Keratinocyte (primary cell): ENCODE results near the gene RBM44. TPM values are rescaled to one million over a fixed set of nuclear protein-coding genes. Genes with fewer than 3 reads are reported as not detected.

Source experiments
- DNase-seq: peaks from one replicate; pipeline ENCODE4 v3.0.0-alpha.2; 2011; ENCODE audit warnings: low read depth, missing footprints, low spot score
- FAIRE-seq: peaks from 2 replicates; lab custom pipeline; 2011; peaks lifted over from hg19 to GRCh38; lab: Jason Lieb, UNC
- H2AFZ ChIP-seq: 2 replicates; pipeline ENCODE4 v1.6.0; 2012; ENCODE audit warnings: low read length, control low read depth, inconsistent platforms; ENCODE audit not compliant: control insufficient read depth
- H3K27ac ChIP-seq: 2 replicates; pipeline ENCODE4 v1.5.1; 2011; ENCODE audit warnings: low read length; ENCODE audit not compliant: control insufficient read depth, insufficient read depth
- H3K27me3 ChIP-seq: 3 replicates; pipeline ENCODE4 v1.6.0; 2011; ENCODE audit warnings: low read length; ENCODE audit not compliant: control insufficient read depth, insufficient read depth; ENCODE audit errors: extremely low read depth
- H3K36me3 ChIP-seq, 2 experiments: 2 replicates in 1 of 2; 3 replicates in 1 of 2; pipeline ENCODE4 v1.5.1; 2011; ENCODE audit warnings: low read length in 2 of 2, mild to moderate bottlenecking in 1 of 2; ENCODE audit not compliant: control insufficient read depth in 2 of 2, insufficient read depth in 2 of 2; ENCODE audit errors: extremely low read depth in 1 of 2
- H3K4me1 ChIP-seq: 3 replicates; pipeline ENCODE4 v1.5.1; 2011; ENCODE audit warnings: low read length; ENCODE audit not compliant: control insufficient read depth, insufficient read depth; ENCODE audit errors: extremely low read depth
- H3K4me2 ChIP-seq: 3 replicates; pipeline ENCODE4 v1.6.0; 2011; ENCODE audit warnings: low read depth, low read length; ENCODE audit not compliant: control insufficient read depth, insufficient read depth; ENCODE audit errors: extremely low read depth
- H3K4me3 ChIP-seq, 3 experiments: fragments of 200-600 bp in 1 of 3; sonication (generic) in 1 of 3; 2 replicates in 2 of 3; 3 replicates in 1 of 3; pipeline ENCODE4 v1.5.1; 2011 to 2016; ENCODE audit warnings: low read length in 3 of 3, mild to moderate bottlenecking in 3 of 3, control low read depth in 2 of 3, inconsistent platforms in 1 of 3, low read depth in 1 of 3, mixed read lengths in 1 of 3, mixed run types in 1 of 3, moderate library complexity in 1 of 3; ENCODE audit not compliant: control insufficient read depth in 2 of 3, insufficient read depth in 2 of 3; ENCODE audit errors: extremely low read depth in 1 of 3
- H3K79me2 ChIP-seq: 2 replicates; pipeline ENCODE4 v1.6.0; 2012; ENCODE audit warnings: low read length; ENCODE audit not compliant: control insufficient read depth, insufficient read depth
- H3K9ac ChIP-seq: 3 replicates; pipeline ENCODE4 v1.6.0; 2011; ENCODE audit warnings: low read length; ENCODE audit not compliant: control insufficient read depth, insufficient read depth; ENCODE audit errors: extremely low read depth
- H3K9me1 ChIP-seq: 3 replicates; pipeline ENCODE4 v1.6.0; 2011; ENCODE audit warnings: low read length; ENCODE audit not compliant: control insufficient read depth, insufficient read depth; ENCODE audit errors: extremely low read depth
- H3K9me3 ChIP-seq: 2 replicates; pipeline ENCODE4 v1.5.1; 2012; ENCODE audit warnings: low read depth, low read length; ENCODE audit not compliant: control insufficient read depth
- H4K20me1 ChIP-seq: 3 replicates; pipeline ENCODE4 v1.6.0; 2011; ENCODE audit warnings: low read length; ENCODE audit not compliant: control insufficient read depth, insufficient read depth; ENCODE audit errors: extremely low read depth
- CTCF ChIP-seq, 3 experiments: IDR thresholded peaks in 1 of 3; conservative IDR thresholded peaks in 1 of 3; optimal IDR thresholded peaks in 1 of 3; 2 replicates in 2 of 3; 3 replicates in 1 of 3; pipeline versions ENCODE3 to v1.5.1; 2011; ENCODE audit warnings: low read length in 3 of 3, mild to moderate bottlenecking in 3 of 3, moderate library complexity in 2 of 3, control low read depth in 1 of 3, inconsistent platforms in 1 of 3; ENCODE audit not compliant: insufficient read depth in 2 of 3; ENCODE audit errors: extremely low read depth in 1 of 3
- EZH2 ChIP-seq: IDR thresholded peaks from one replicate; pipeline ENCODE4 v1.6.1; 2012; ENCODE audit warnings: inconsistent platforms, mild to moderate bottlenecking, low read length, moderate library complexity
- dilution Hi-C: fragments of 300-500 bp; cut with MboI; formaldehyde crosslinking; loops from one replicate; pipeline ENCODE4 v1.7.0; 2020; ENCODE audit warnings: low sequenced_read_pairs; ENCODE audit not compliant: extremely low pct_ligation_motif_present
- polyA plus RNA-seq, 5 experiments: library from polyadenylated mRNA; depleted of rRNA in 3 of 5; stranded (reverse) in 3 of 5; stranded (forward) in 1 of 5; unstranded in 1 of 5; fragments of >200 nt; gene quantifications; 1 replicate in 1 of 5; 2 replicates in 3 of 5; 3 replicates in 1 of 5; pipeline versions ENCODE4 v1.2.1 to v1.2.3, GENCODE V29; 2011 to 2012; ENCODE audit warnings: missing spikeins in 2 of 5, low read depth in 1 of 5, low replicate concordance in 1 of 5

Gene RBM44
- polyA plus RNA-seq, 1 donor (not counting 4 experiments of a cell fraction or from before 2014, with no cell fraction given): 0.14 TPM

- Histone ChIP-seq H3K27me3 (no peaks in the 10 kb centered on the region), H2AFZ (no peak overlapping the region), H3K4me2 (no peak overlapping the region), H3K9me3 (no peaks in the 10 kb centered on the region), H3K4me3 (no peak overlapping the region), H4K20me1 (no peaks in the 10 kb centered on the region), H3K9ac (no peak overlapping the region), H3K79me2 (no peaks in the 10 kb centered on the region), H3K36me3 (peaks cover 38 to 62% of the 10 kb centered on the region in 2 experiments), H3K4me1 (no peaks in the 10 kb centered on the region), H3K27ac (no peak overlapping the region), H3K9me1 (no peaks in the 10 kb centered on the region)
- dilution Hi-C loops: no loop called here
- DNase-seq (no peak), FAIRE-seq (no peak)
- TF ChIP-seq EZH2 (no peak), CTCF (optimal IDR thresholded peaks at IDR 0.05 in 1 of 3, IDR thresholded peaks at IDR 0.05 in 1 of 3, conservative IDR thresholded peaks at IDR 0.05 in 1 of 3; ENCODE audit: extremely low read depth in 1 of 3, insufficient read depth in 2 of 3, low read length in 3 of 3) (no peak)
Observed at GRCh38 chr2:237757616-237758015, 41.0 kb upstream of the RBM44 start.

DNA sequence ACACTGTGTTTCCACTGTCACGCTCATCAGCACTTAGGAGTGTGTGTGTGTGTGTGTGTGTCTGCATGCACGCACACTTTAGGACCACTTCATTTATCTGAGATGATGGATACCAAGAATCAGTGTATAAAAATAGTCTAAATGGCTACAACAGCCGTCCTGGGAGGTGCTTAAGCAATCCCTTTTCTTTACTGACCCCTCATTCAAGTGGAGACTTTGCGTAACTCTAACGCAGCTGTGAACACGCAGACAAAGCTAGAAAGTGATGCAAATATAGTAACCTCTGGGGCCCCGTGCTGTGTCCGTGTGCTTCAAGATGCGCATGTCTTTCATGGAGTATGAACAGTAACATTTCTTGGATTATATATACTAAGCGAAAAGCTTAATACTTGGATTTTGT is 40.4 kb upstream of the RBM44 start:
- H4K20me1 ChIP-seq: no peaks in the 10 kb centered on the region
- no peak for TF ChIP-seq CTCF (optimal IDR thresholded peaks at IDR 0.05 in 1 of 3, IDR thresholded peaks at IDR 0.05 in 1 of 3, conservative IDR thresholded peaks at IDR 0.05 in 1 of 3; ENCODE audit: extremely low read depth in 1 of 3, insufficient read depth in 2 of 3, low read length in 3 of 3)
- TF ChIP-seq EZH2: no peak
- H2AFZ ChIP-seq: no peak overlapping the region
- H3K27ac ChIP-seq: no peak overlapping the region
- no peak overlapping the region for H3K4me3 ChIP-seq
- no peak overlapping the region for H3K4me2 ChIP-seq
- DNase-seq (no peak), FAIRE-seq (no peak)
- H3K4me1 ChIP-seq: no peaks in the 10 kb centered on the region
- no peaks in the 10 kb centered on the region for H3K9me3 ChIP-seq
- dilution Hi-C loops: no loop called here
- peaks cover 38 to 62% of the 10 kb centered on the region in 2 experiments for H3K36me3 ChIP-seq
- no peaks in the 10 kb centered on the region for H3K79me2 ChIP-seq
- H3K9me1 ChIP-seq: no peaks in the 10 kb centered on the region
- H3K27me3 ChIP-seq: no peaks in the 10 kb centered on the region
- no peak overlapping the region for H3K9ac ChIP-seq
